Neural cell (in vitro differentiated cells): Measurements from ENCODE around the gene STX16. TPM values are rescaled to one million over a fixed set of nuclear protein-coding genes. Genes with fewer than 3 reads are reported as not detected.

ENCODE experiments used
- H2AFZ ChIP-seq: fragments of 200-600, 300-800 bp; sonication (generic), shearing (Covaris generic); 2 replicates; pipeline ENCODE4 v1.6.0; 2014; ENCODE audit warnings: low read depth, mild to moderate bottlenecking, antibody characterized with exemption, low read length, moderate library complexity
- H3F3A ChIP-seq: fragments of 200-600 bp; shearing (Covaris generic); 2 replicates; pipeline ENCODE4 v1.6.1; 2016; ENCODE audit warnings: mild to moderate bottlenecking, moderate library complexity, mixed read lengths, antibody characterized with exemption, low read length; ENCODE audit not compliant: insufficient read depth, poor library complexity, severe bottlenecking
- H3K27ac ChIP-seq: fragments of 200-600, 300-800 bp; sonication (generic), shearing (Covaris generic); 2 replicates; pipeline ENCODE4 v1.5.1; 2014; ENCODE audit warnings: mild to moderate bottlenecking, low read length, moderate library complexity
- H3K27me3 ChIP-seq: fragments of 300-800, 200-600 bp; sonication (generic), shearing (Covaris generic); 2 replicates; pipeline ENCODE4 v1.6.0; 2014; ENCODE audit warnings: mild to moderate bottlenecking, low read depth, low read length, moderate library complexity; ENCODE audit not compliant: insufficient read depth
- H3K36me3 ChIP-seq: fragments of 300-800, 200-600 bp; sonication (generic), shearing (Covaris generic); 2 replicates; pipeline ENCODE4 v1.5.1; 2014; ENCODE audit warnings: mild to moderate bottlenecking, antibody characterized with exemption, low read length, moderate library complexity; ENCODE audit not compliant: insufficient read depth
- H3K4me2 ChIP-seq: fragments of 300-800, 200-600 bp; sonication (generic), shearing (Covaris generic); 2 replicates; pipeline ENCODE4 v1.6.0; 2014; ENCODE audit warnings: mild to moderate bottlenecking, low read length
- H3K4me3 ChIP-seq: fragments of 300-800, 200-600 bp; sonication (generic), shearing (Covaris generic); 2 replicates; pipeline ENCODE4 v1.5.1; 2014; ENCODE audit warnings: mild to moderate bottlenecking, low read length, moderate library complexity
- H3K79me2 ChIP-seq: fragments of 200-600 bp; shearing (Covaris generic); replicated peaks from 2 replicates; pipeline ENCODE4 v1.6.0; 2014; ENCODE audit warnings: mild to moderate bottlenecking, low read length, moderate library complexity; ENCODE audit not compliant: insufficient read depth
- H3K9ac ChIP-seq: fragments of 300-800, 200-600 bp; sonication (generic), shearing (Covaris generic); 2 replicates; pipeline ENCODE4 v1.6.1; 2016; ENCODE audit warnings: mild to moderate bottlenecking, low read length, mixed read lengths
- H3K9me2 ChIP-seq: fragments of 200-600 bp; shearing (Covaris generic); 2 replicates; pipeline ENCODE4 v1.6.1; 2016; ENCODE audit warnings: mild to moderate bottlenecking, low read length, mixed read lengths; ENCODE audit not compliant: insufficient read depth
- H3K9me3 ChIP-seq: fragments of 200-600, 300-800 bp; sonication (generic), shearing (Covaris generic); 2 replicates; pipeline ENCODE4 v1.6.1; 2016; ENCODE audit warnings: mild to moderate bottlenecking, mixed run types, low read length, moderate library complexity, mixed read lengths
- H4K20me1 ChIP-seq: fragments of 200-600 bp; shearing (Covaris generic); 2 replicates; pipeline ENCODE4 v1.6.1; 2016; ENCODE audit warnings: mild to moderate bottlenecking, mixed run types; ENCODE audit not compliant: insufficient read depth
- EP300 ChIP-seq: fragments of 450-650 bp; conservative IDR thresholded peaks from 2 replicates; pipeline ENCODE4 v1.6.1; 2014; ENCODE audit warnings: antibody characterized with exemption, mild to moderate bottlenecking, moderate library complexity; ENCODE audit not compliant: poor library complexity, severe bottlenecking
- EZH2 ChIP-seq: fragments of 200-600, 300-800 bp; shearing (Covaris generic), sonication (generic); IDR thresholded peaks from 2 replicates; pipeline ENCODE4 v1.6.1; 2014; ENCODE audit warnings: antibody characterized with exemption, low read length, borderline replicate concordance, mild to moderate bottlenecking; ENCODE audit not compliant: insufficient read depth, poor library complexity, severe bottlenecking
- MXI1 ChIP-seq: fragments of 450-650 bp; conservative IDR thresholded peaks from 2 replicates; pipeline ENCODE4 v1.6.1; 2014; ENCODE audit warnings: antibody characterized with exemption, mild to moderate bottlenecking; ENCODE audit not compliant: poor library complexity, severe bottlenecking
- POLR2AphosphoS5 ChIP-seq: IDR thresholded peaks from 2 replicates; pipeline ENCODE4 v1.6.1; 2012
- RAD21 ChIP-seq: fragments of 450-650 bp; conservative IDR thresholded peaks from 2 replicates; pipeline ENCODE4 v1.6.1; 2014; ENCODE audit warnings: antibody characterized with exemption, mild to moderate bottlenecking, moderate library complexity
- REST ChIP-seq: IDR thresholded peaks from 2 replicates; pipeline ENCODE4 v1.6.1; 2012; ENCODE audit warnings: borderline replicate concordance
- SMC3 ChIP-seq: fragments of 450-650 bp; conservative IDR thresholded peaks from 2 replicates; pipeline ENCODE4 v1.6.1; 2014; ENCODE audit warnings: antibody characterized with exemption, mild to moderate bottlenecking, moderate library complexity; ENCODE audit not compliant: poor library complexity
- TAF1 ChIP-seq: IDR thresholded peaks from 2 replicates; pipeline ENCODE4 v1.6.1; 2012; ENCODE audit warnings: low read depth
- polyA plus RNA-seq: library from polyadenylated mRNA; depleted of rRNA; stranded (reverse); fragments of >200 nt; gene quantifications from 2 replicates; pipeline ENCODE4 v1.2.3, GENCODE V29; 2014
- TF ChIP-seq, protein P1 (sequence below): fragments of 450-650 bp; IDR thresholded peaks from 2 replicates; pipeline ENCODE4 v1.5.1; 2014; ENCODE audit warnings: antibody characterized with exemption, mild to moderate bottlenecking, moderate library complexity; ENCODE audit not compliant: poor library complexity, severe bottlenecking

The STX16 gene
- polyA plus RNA-seq, 1 donor from 2014 or later = 120 TPM

- Histone ChIP-seq H3K27ac (no peak overlapping the region), H3F3A (no peaks in the 10 kb centered on the region), H3K9me2 (no peaks in the 10 kb centered on the region), H3K4me2 (no peak overlapping the region), H3K27me3 (no peaks in the 10 kb centered on the region), H4K20me1 (no peaks in the 10 kb centered on the region), H3K9ac (no peak overlapping the region), H2AFZ (no peak overlapping the region), H3K36me3 (no peaks in the 10 kb centered on the region), H3K79me2 (no peaks in the 10 kb centered on the region), H3K9me3 (no peaks in the 10 kb centered on the region), H3K4me3 (no peak overlapping the region)
- TF ChIP-seq TAF1 = no peak
These were observed 58.1 kb downstream of the STX16 start for GRCh38 chr20:58709013-58709702.

DNA sequence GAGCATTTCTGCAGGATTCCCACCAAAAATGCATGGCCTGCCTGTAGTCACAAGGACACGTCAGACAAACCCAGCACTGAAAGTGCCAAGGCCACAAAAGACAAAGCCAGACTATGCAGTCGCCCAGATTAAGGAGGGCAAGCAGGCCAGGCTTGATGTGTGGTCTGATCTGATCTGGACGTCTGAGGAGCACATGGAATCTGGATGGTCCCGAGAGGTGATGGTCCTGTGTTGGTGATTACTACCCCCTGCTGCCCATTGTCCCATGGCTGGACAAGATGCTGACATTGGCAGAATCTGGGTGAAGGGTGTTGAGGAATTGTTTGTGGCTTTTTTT lies 58.6 kb downstream of the STX16 start:
- H3K9me3 ChIP-seq = no peaks in the 10 kb centered on the region

DNA sequence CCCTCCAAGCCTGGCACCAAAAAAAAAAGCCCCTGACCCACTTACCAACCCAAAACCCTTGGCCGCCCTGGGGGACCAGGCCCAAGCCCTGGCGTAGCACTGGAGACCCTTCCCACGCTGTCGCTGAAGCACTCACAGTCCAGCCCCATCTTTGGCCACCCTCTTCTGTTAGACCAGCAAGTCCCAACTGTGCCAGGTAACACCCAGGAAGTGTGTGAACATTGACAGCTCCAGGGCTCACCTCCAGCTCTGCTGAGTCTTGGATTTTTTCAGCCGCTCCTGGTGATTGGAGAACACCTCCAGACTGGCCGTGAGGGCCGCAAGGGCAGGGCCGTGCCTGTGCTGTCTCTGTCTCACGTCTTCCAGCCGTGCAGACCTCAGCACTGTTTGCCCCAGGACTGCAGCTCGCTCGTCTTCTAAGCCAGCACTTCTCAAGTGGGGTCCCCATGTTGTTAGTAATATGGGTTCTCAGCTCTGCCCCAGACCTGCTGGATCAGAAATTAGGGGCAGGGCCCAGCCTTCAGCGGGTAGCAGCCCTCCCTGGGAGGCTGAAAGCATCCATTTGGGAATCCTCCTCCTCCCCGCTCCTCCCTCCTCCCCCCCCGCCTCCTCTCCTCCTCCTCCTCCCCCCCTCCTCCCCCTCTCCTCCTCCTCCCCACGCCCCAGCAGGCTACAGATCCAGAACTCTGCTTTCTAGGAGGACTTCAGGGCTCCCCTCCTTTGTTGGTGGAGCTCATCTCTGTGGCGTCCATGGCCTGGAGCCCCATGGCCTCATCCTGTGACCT lies 59.6 kb downstream of the STX16 start:
- H3K4me2 ChIP-seq = no peak overlapping the region
- H3K27ac ChIP-seq = no peak overlapping the region
- H4K20me1 ChIP-seq = no peaks in the 10 kb centered on the region
- H3K9me2 ChIP-seq = no peaks in the 10 kb centered on the region
- no peak for TF ChIP-seq MXI1
- no peak for TF ChIP-seq SMC3
- no peak for TF ChIP-seq TAF1
- TF ChIP-seq, protein P1, sequence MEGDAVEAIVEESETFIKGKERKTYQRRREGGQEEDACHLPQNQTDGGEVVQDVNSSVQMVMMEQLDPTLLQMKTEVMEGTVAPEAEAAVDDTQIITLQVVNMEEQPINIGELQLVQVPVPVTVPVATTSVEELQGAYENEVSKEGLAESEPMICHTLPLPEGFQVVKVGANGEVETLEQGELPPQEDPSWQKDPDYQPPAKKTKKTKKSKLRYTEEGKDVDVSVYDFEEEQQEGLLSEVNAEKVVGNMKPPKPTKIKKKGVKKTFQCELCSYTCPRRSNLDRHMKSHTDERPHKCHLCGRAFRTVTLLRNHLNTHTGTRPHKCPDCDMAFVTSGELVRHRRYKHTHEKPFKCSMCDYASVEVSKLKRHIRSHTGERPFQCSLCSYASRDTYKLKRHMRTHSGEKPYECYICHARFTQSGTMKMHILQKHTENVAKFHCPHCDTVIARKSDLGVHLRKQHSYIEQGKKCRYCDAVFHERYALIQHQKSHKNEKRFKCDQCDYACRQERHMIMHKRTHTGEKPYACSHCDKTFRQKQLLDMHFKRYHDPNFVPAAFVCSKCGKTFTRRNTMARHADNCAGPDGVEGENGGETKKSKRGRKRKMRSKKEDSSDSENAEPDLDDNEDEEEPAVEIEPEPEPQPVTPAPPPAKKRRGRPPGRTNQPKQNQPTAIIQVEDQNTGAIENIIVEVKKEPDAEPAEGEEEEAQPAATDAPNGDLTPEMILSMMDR = no peak
- no peak for TF ChIP-seq POLR2AphosphoS5
- TF ChIP-seq EZH2 = no peak
- TF ChIP-seq EP300 = no peak
- no peak for TF ChIP-seq REST
- no peak for TF ChIP-seq RAD21
- H3K79me2 ChIP-seq = no peaks in the 10 kb centered on the region
- H2AFZ ChIP-seq = no peak overlapping the region
- H3K4me3 ChIP-seq = no peak overlapping the region
- no peaks in the 10 kb centered on the region for H3K27me3 ChIP-seq
- no peaks in the 10 kb centered on the region for H3F3A ChIP-seq
- no peaks in the 10 kb centered on the region for H3K9me3 ChIP-seq
- H3K36me3 ChIP-seq = no peaks in the 10 kb centered on the region
- no peak overlapping the region for H3K9ac ChIP-seq

More for the DNA sequence above, 58.6 kb downstream of the STX16 start:
- no peak overlapping the region for H3K4me3 ChIP-seq
- no peaks in the 10 kb centered on the region for H4K20me1 ChIP-seq
- no peak overlapping the region for H3K4me2 ChIP-seq
- H3K27me3 ChIP-seq = no peaks in the 10 kb centered on the region
- H3K36me3 ChIP-seq = no peaks in the 10 kb centered on the region
- no peaks in the 10 kb centered on the region for H3K9me2 ChIP-seq
- H3F3A ChIP-seq = no peaks in the 10 kb centered on the region
- TF ChIP-seq TAF1 (no peak), SMC3 (no peak), EZH2 (no peak)
- no peak overlapping the region for H3K9ac ChIP-seq
- no peaks in the 10 kb centered on the region for H3K79me2 ChIP-seq
- H3K27ac ChIP-seq = no peak overlapping the region
- H2AFZ ChIP-seq = no peak overlapping the region
